Ectodermal cell (in vitro differentiated cells): ENCODE results near the gene C1QTNF5.

Experiments
- H3K27ac ChIP-seq: 2 replicates; pipeline ENCODE4 v1.7.0; 2013; ENCODE audit warnings: mild to moderate bottlenecking, low read depth, low read length; ENCODE audit not compliant: insufficient read depth, poor library complexity, severe bottlenecking
- H3K27me3 ChIP-seq: 2 replicates; pipeline ENCODE4 v1.7.0; 2013; ENCODE audit warnings: mild to moderate bottlenecking, low read length; ENCODE audit not compliant: insufficient read depth, control insufficient read depth, poor library complexity, severe bottlenecking
- H3K36me3 ChIP-seq: one replicate; pipeline ENCODE4 v1.7.0; 2013; ENCODE audit warnings: low read length; ENCODE audit not compliant: control insufficient read depth, insufficient read depth
- H3K4me1 ChIP-seq: one replicate; pipeline ENCODE4 v1.7.0; 2013; ENCODE audit warnings: low read length; ENCODE audit not compliant: control insufficient read depth, insufficient read depth
- H3K4me3 ChIP-seq: 2 replicates; pipeline ENCODE4 v1.7.0; 2013; ENCODE audit warnings: low read depth, low read length, control low read depth; ENCODE audit not compliant: insufficient read depth
- H3K9me3 ChIP-seq: 2 replicates; pipeline ENCODE4 v1.7.0; 2013; ENCODE audit warnings: mild to moderate bottlenecking, low read length, moderate library complexity; ENCODE audit not compliant: control insufficient read depth
- WGBS, 2 experiments: methylation state at CpG; one replicate each; pipeline ENCODE4 v1.1.7; 2013; ENCODE audit warnings: missing lambda C conversion rate in 2 of 2; 5-methylcytosine and 5-hydroxymethylcytosine counted together

The C1QTNF5 gene

DNA sequence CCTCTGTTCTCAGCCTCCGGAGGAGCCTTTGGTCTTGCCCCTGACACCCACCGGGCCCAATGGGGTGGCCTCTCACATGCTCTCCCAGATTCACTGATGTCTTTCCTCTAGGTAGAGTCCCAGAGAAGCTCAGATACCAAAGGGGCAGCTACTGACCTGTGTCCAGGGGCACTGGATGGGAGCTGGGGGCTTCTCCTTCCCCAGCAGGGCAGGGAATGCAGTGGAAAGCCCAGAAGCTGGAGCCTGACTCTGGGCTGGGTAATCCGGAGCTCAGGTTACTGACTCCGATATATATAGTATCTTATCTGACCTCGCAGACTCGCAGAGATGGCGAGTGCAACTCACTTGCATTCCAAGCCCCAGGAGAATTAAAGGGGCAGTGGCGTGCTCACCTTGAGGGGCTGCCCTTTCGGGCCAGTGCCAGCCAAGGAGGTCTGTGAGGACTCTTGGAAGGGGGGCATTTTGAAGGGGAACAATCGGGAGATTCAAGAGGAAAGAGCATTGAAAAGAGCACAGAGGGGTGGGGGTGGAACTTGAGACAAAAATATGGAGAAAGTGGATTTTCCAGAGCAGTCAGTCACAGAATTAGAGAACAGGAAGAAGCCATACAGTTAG, 38.3 kb upstream of the C1QTNF5 start:
- H3K9me3 ChIP-seq = no peaks in the 10 kb centered on the region
- WGBS, 2 experiments = 29 to 34% methylated on average over 10 of the region's 10 CpGs
- peaks cover 59% of the 10 kb centered on the region for H3K4me1 ChIP-seq
- H3K4me3 ChIP-seq = peak overlapping the region; percentile 2
- no peaks in the 10 kb centered on the region for H3K36me3 ChIP-seq
- peaks cover 5% of the 10 kb centered on the region for H3K27me3 ChIP-seq
- peak overlapping the region; percentile 39 for H3K27ac ChIP-seq

DNA sequence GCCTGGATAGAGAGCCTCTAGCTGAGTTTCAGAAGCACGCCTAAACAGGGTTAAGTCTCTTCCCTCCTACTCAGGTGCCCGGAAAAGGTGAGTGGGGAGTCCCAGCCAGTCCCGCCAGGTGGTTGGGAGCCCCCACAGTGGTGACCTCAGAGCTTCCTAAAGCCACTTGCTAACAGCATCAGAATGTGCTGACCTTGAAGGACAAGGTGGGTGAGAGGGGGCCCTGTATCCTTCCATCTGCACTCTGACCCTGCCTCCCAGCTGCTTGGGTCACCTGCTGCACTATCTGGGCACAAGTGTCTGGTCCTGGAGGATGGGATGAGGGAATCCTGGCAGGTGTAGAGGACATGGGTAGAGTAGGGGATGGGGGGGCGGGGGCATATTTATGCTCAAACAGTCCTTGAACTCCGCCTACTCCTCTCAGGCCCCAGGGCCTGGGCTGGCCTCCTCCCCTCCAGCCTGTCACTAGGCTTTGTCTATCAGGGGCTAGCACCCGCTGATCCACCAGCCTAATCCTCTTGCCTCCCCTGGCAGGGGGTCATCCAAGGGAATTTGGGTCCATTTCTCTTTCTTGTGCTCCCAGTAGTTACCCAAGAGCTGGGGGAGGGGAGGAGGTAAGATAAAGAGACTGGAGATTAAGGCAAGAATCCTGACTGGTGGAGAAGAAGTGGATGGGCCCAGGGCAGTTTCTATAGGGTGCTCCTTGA, 37.4 kb upstream of the C1QTNF5 start:
- 41 to 43% methylated on average over 6 of the region's 6 CpGs for WGBS, 2 experiments
- Histone ChIP-seq H3K4me3 (peak overlapping the region; percentile 2), H3K4me1 (peaks cover 59% of the 10 kb centered on the region)

DNA sequence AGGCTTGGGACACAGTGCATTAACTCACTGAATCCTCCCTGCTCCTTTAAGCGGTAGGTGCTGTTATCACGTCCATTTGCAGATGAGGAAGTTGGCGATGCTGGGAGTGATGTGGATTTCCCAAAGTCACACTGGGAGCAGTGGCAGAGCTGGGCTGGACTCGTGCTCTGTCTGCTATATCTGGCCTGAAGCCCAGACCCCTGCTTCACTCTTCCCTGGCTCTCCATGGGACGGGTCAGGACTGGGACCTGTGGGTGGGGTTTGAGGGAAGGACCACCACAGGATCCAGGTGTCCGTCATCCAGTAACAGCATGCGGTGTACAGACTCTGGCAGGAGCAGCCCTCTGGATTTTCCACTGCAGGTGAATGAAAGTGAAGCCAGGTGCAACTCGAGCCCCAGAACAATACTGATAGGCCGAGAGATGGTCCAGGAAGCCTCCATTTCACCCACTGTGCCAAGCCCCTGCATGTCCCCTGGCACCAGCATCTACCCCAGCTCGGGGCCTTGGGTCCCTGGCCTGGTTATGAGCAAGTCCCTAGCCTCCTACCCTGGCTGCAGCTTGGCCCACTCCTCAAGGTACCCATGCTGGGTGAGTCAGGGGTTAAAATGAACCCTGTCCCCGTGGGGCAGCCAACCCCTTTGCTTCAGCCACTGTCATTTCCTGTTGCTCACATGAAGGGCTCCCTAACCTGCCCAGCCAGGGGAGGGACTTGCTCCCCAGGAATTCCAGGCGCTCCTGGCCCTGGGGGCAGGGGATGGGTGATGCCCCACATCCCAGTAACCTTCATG, 36.6 kb upstream of the C1QTNF5 start:
- WGBS, 2 experiments = 76 to 80% methylated on average over 12 of the region's 12 CpGs
- Histone ChIP-seq H3K4me1 (peaks cover 62% of the 10 kb centered on the region), H3K27ac (peak overlapping the region; percentile 16), H3K27me3 (peaks cover 5% of the 10 kb centered on the region), H3K9me3 (no peaks in the 10 kb centered on the region), H3K36me3 (no peaks in the 10 kb centered on the region), H3K4me3 (no peak overlapping the region)

More for the DNA sequence above, 37.4 kb upstream of the C1QTNF5 start:
- Histone ChIP-seq H3K27ac (peak overlapping the region; percentile 16), H3K27me3 (peaks cover 5% of the 10 kb centered on the region), H3K36me3 (no peaks in the 10 kb centered on the region), H3K9me3 (no peaks in the 10 kb centered on the region)

DNA sequence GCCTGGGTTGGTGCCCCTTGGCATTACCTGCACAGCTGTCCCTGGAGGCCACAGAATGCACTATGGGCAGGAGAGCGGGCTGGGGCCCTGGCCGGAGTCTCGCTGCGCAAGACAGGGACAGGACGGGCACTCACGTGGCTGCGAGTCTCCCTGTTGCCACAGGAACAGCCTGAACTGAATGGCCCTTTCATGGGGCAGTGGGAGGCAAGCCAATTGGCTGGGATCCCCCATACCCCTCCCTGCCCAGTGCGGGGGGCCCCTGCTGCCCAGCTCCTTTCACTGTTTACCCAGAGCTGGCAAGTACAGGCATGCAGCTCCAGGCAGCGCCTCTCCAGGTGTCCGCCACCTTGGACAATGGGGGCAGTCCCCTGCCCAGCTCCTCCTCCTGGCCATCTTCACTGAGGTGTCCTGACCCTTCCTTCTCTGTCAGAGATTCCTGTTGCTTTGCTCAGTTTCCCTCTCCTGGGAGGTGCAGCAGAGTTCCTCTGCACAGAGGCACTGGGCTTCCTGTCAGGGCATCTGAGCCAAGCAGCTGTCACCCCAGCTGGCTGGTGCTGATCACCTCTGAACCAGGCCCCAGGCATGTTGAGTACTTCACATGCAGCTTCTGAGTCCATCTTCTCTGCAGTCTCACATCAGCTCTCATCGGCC, 35.6 kb upstream of the C1QTNF5 start:
- peaks cover 5% of the 10 kb centered on the region for H3K27me3 ChIP-seq
- H3K27ac ChIP-seq = peak overlapping the region; percentile 16
- H3K36me3 ChIP-seq = no peaks in the 10 kb centered on the region
- no peak overlapping the region for H3K4me3 ChIP-seq
- H3K4me1 ChIP-seq = peaks cover 71% of the 10 kb centered on the region
- WGBS, 2 experiments = 67 to 69% methylated on average over 11 of the region's 11 CpGs
- no peaks in the 10 kb centered on the region for H3K9me3 ChIP-seq

DNA sequence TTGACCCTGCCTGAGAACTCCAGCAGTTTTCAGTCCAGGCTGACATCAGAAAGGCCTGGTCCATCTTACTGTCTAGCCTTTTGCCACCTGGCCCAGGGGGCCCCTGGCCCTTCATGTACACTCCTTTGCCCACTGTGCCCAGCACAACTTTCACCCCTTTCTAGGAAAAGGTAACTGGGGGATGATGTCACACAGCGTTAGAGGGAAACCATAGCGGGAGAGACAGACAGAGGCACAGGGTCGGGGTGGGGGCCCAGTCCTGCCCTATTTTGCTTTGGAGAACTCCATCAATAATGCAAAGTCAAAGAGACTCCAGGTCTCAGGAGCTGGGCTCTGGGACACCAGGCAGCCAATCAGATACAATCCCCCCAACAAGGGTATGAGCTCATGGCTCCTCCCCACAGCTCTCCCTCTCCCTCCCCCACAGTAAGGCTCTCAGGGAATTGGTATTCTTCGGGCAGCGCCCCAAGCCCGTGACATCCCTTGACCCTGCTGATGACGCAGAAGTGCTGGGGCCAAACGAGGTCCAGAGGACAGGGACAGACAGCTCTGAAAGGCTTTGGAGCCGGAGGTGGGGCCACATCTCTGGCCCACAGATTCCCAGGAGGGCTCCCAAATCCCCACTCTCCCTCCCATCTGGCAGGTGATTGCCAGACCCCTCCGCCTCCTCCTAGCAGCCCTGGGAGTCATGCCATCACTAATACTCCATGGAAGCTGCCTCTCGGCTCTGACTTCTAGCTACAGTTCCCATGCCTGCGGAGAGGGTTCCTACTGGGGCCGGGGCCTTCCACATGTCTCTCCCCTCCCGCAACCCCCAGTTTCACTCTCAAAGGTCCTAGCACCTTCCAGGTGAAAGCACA, 34.9 kb upstream of the C1QTNF5 start:
- Histone ChIP-seq H3K36me3 (no peaks in the 10 kb centered on the region), H3K27ac (peak overlapping the region; percentile 16), H3K9me3 (no peaks in the 10 kb centered on the region), H3K4me1 (peaks cover 74% of the 10 kb centered on the region), H3K27me3 (no peaks in the 10 kb centered on the region), H3K4me3 (no peak overlapping the region)
- 62 to 68% methylated on average over 14 of the region's 14 CpGs for WGBS, 2 experiments

DNA sequence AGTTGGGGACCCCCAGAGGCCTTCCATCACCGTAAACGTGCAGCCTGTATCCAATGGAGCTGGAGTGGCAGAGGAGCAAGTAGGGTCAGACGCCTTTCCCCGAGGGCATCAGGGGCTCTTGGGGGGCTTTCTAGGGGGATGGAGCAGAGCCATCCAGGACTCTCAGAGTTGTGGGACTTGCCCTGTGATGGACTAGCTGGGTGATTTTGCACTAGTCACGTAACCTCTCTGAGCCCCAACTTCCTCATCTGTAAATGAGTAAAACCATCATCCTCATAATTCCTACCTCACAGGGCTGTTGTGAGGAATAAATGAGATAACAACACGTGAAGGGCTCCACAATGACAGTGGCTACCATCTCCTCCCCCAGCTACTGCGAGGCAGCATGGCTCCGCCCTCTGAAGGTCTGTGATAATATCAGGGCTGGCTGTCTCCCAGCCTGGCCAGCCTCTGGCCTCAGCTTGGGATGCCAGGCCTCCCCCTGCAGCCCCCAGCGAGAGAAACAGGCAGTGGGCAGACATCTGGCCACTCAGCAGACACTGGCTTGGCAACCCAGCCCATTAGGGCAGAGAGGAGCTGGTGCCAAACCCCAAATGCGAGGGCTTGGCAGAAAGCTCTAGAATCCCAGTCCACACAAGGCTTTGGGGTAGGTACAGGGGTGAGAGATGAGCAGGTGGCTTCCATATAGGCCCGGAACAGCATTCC, 34.1 kb upstream of the C1QTNF5 start:
- H3K27me3 ChIP-seq = no peaks in the 10 kb centered on the region
- peaks cover 72% of the 10 kb centered on the region for H3K4me1 ChIP-seq
- H3K9me3 ChIP-seq = no peaks in the 10 kb centered on the region
- 57% methylated on average over 11 of the region's 11 CpGs for WGBS, 2 experiments
- no peaks in the 10 kb centered on the region for H3K36me3 ChIP-seq
- H3K4me3 ChIP-seq = no peak overlapping the region
- no peak overlapping the region for H3K27ac ChIP-seq

DNA sequence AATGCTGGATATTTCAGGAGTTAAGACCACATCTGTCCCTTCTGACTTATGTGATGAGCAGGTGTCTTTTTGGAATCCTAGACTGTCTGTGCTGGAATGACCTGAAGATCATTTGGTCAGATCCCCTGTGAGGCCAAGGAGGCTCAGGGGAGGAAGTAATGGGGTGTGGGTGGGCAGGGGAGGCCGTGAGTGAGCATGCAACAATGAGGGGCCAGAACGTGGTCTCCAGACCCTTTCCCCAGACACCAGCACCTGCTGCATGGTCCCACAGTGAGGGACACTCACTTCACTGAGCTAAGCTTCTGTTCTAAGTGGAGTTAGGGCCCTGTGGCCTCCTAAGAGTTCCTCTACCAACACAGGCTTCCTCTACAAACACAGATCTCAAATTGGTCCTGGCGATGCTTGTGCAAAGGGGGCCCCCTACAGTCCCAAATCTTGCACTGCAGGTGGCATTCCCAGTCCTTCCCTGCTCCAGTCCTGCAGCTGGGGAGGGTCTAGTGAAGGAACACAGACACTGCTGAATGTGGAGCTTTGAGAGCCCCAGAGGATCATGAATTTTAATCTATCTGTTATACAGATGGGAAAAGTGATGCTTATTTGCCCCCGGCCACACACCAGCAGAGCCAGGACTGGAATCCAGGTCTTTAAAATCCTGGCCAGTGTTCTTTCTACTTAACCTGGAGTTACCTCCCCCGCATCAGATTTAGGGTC, 33.4 kb upstream of the C1QTNF5 start:
- Histone ChIP-seq H3K4me1 (peaks cover 71% of the 10 kb centered on the region), H3K36me3 (no peaks in the 10 kb centered on the region), H3K4me3 (no peak overlapping the region), H3K27ac (no peak overlapping the region), H3K9me3 (no peaks in the 10 kb centered on the region), H3K27me3 (no peaks in the 10 kb centered on the region)
- 48 to 50% methylated on average over 5 of the region's 5 CpGs for WGBS, 2 experiments

DNA sequence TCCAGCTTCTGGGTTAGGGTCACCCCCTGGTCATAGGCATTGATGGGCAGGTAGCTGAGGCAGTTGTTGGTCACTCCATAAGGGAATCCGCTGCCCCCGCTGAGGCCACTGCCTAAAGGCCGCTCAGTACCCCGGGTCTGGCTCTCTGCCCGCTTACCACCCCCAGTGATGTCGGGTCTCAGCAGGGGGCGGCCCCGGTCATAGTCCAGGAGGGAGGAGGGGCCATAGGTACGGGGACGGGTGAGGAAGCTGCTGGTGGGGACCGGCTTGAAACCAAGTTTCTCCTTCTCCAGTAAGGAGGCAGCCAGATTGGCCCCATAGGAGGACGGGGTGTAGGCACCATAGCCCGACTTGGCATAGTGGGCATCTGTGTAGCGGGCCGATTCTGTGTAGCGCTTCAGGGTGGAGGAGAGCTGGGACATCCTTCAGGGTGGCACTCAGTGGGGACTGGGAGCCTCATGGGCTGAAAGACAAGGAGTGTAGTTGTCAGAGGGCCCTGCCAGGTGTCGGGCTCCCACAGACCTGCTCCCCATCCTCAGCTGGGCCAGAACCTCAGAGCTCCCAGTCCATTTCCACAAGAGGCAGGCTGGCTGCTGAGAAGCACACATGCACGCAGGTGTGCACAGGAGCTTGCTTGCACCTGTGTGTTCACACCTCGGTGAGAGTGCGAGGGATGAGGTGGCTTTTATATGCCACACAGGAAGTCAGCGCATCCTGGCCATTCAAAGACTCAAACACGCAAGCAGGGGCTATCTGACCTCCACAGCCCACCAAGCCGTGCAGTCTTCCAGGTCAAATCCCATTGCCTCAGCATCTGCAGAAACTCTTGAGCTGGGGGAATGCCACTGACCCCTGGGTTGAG, 32.6 kb upstream of the C1QTNF5 start:
- WGBS, 2 experiments = 87 to 89% methylated on average over 23 of the region's 23 CpGs
- Histone ChIP-seq H3K36me3 (no peaks in the 10 kb centered on the region), H3K4me1 (peaks cover 71% of the 10 kb centered on the region), H3K27me3 (no peaks in the 10 kb centered on the region), H3K27ac (no peak overlapping the region), H3K4me3 (no peak overlapping the region), H3K9me3 (no peaks in the 10 kb centered on the region)
